NCI-H82 treated with DMSO at 0.1 percent for 48 hours (cell line): ENCODE results near the gene SATB1.

Experiments
- DNase-seq: peaks from one replicate; lab custom pipeline; 2025; ENCODE audit not compliant: unreplicated experiment; lab: John Stamatoyannopoulos, UW

Gene SATB1

DNA sequence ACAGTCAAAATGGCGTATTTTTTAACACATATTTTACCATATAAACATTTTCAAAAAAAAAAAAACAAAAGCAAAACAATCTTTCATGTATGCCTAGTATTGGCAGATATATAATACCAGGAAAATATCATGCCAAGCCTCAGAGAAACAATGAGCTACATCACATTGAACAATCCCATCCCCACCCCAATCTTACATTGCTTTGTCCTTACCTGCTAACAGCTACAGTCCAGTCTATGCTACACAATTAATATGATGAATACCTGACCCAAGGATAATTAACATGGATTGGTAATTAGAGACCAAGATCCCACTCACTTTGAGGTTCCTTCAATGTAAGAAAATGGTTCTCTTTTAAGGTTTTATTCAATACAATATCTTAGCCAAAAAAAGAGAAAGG is 7.6 kb upstream of the SATB1 start:
- no peak for DNase-seq

- no peak for DNase-seq
These were observed 6.1 kb upstream of the SATB1 start for GRCh38 chr3:18431266-18431665.

DNA sequence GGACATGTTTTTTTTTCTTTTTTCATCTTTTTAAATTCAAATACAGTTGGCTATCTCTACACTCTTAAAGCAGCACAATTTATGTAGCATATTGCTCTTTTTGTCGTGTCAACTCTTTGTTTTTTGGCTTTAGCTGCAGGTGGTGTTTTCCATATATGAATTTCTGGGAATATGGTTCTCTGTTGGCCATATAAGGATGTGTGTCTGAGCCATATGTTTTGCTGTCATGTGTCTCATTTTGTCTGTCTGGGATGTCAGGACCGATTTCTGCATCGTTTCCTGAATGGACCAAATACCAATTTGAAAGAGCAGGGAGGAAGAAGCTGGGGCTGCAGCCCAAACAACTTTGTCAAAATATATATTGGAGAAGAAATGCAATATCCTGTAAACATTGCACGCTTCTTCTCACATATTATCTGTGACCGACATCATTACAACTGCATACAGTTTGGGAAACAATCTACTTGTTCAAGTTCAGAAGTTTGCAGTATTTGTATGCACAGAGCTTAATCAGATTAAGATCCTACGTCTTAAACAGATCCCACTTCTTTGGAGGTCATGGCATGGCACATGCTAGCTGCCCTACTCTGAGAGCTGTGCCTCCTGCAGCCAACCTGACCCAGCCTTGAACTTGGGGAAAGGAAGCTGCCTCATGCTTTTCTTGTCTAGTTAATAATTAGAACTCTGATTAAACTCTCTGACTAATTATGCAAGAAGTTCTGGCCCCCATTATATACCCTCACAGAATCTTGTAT is 4.0 kb upstream of the SATB1 start:
- DNase-seq, result no peak

- DNase-seq, result peak; percentile 58
These were observed 2.9 kb upstream of the SATB1 start for GRCh38 chr3:18428036-18428435.

GRCh38 chr3:18426597-18427193 is 1.6 kb upstream of the SATB1 start:
- DNase-seq, result no peak

- peak; percentile 54 for DNase-seq
These were observed 610 bp upstream of the SATB1 start for GRCh38 chr3:18425641-18426257.

- DNase-seq, result no peak
These were observed 868 bp downstream of the SATB1 start for GRCh38 chr3:18424213-18424728.

GRCh38 chr3:18423401-18424212 is 1.5 kb downstream of the SATB1 start:
- peak; percentile 38 for DNase-seq

DNA sequence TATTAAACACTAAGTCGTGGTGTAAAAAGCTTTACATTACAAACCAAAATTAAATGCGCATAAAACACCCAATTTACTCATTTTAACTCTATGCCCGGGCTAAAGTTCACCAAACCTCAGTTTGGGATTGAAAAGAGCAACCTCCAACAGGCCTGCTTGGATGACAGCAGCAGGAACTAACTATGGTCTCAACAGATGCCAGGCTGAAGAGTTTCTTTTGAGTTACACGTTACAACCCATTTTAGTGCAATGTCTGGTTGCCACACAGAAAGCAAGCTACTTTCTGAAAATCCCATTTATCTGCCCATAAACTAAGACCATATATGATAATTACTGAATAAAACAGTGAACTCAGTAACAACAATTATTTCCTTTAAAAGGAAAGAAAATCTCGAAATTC is 2.2 kb downstream of the SATB1 start:
- DNase-seq, result no peak

GRCh38 chr3:18420555-18420954 is 4.6 kb downstream of the SATB1 start:
- DNase-seq, result no peak

DNA sequence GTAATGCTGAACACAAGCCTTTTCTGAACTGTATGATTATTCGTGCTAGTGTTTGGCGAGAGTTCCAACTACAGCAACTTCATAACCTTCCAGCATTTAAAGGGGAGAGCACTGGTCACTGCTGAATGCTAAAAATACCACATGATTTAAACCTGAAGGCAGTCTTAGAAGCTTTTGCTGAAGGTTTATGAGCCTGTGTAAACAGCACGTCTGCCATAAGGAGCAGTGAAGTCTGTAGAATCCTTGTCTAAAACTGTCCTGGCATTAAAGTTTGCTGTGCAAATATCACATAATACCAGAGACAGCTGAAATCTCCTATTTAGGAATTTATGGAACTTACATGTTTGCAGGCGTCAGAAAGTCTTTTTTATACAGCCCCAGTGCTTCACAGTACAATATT is 5.9 kb downstream of the SATB1 start:
- DNase-seq, result no peak

GRCh38 chr3:18417904-18418572 is 7.1 kb downstream of the SATB1 start:
- no peak for DNase-seq

GRCh38 chr3:18416332-18416731 is 8.8 kb downstream of the SATB1 start:
- no peak for DNase-seq

DNA sequence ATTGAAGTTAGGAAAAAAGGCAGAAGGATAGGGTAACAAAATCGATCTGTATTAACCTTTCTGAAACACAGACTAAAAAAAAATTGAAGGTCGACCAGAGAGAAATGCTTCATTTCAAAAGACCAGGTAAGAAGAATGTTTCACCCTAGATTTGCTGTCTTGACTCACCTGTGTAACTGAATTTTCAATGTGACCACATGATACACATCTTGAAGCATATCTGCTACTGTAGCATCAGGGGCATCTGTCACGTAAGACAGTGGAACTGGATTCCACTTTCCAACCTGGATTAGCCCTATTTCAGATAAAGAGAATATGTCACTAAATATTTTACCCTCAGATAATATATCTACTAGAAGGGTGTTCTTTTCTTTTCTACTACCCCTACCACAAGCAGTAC is 9.3 kb downstream of the SATB1 start:
- DNase-seq, result no peak

- DNase-seq, result no peak
These were observed 10.0 kb downstream of the SATB1 start for GRCh38 chr3:18415167-18415566.

GRCh38 chr3:18412684-18413083 is 12.5 kb downstream of the SATB1 start:
- DNase-seq, result no peak

DNA sequence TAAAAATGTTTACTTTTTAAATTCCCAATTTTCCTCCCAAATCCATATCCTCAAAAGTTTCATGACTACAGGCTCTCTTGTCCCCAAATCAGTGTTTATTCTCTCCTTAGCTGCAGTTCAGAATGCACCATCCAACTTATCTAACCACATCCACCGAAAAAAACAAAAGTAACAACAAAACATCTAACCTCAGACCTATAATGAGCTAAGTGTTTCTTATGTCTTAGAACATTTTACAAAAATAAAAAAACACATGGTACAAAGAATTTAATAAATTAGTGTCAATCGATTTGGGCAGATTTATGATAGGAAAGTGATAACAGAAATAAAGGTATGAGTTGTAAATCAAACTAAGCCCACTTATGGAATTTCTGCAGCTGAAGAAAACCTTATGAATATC is 13.6 kb downstream of the SATB1 start:
- DNase-seq, result no peak

DNA sequence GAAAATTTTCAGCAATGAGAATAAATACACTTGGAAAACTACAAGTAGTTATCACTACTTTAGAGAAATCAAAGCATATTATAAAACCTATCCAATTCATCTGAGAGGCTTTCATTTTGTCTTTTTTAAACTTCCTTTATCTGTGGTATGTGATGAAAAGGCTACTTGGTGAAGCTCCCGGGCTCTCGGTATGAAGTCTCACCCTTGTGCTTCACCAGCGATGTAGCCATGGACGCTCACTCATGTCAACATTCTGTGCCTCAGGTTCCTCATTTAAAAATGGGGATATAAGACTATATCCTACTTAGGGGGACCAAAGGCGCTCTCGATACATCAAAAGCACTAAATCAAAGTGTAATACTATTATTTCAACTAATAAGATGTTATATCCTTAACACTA is 14.9 kb downstream of the SATB1 start:
- DNase-seq, result no peak

DNA sequence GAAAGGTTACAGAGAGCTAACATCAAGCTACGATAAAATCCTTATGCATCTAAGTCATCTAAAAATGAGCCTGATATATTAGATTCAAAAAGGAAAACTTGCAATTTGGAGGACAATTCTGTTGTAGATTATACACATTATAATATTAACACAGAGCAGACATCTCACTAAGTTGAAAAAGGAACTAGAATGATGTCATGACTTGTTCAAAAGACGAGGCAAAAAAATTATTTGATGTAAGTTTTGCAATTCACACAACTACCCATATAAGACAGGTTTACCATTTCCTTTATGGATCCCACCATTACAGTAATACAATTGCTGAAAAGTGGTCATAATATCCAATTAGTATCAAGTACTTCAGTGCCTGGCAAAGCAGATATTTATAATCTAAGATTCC is 15.9 kb downstream of the SATB1 start:
- DNase-seq, result no peak

DNA sequence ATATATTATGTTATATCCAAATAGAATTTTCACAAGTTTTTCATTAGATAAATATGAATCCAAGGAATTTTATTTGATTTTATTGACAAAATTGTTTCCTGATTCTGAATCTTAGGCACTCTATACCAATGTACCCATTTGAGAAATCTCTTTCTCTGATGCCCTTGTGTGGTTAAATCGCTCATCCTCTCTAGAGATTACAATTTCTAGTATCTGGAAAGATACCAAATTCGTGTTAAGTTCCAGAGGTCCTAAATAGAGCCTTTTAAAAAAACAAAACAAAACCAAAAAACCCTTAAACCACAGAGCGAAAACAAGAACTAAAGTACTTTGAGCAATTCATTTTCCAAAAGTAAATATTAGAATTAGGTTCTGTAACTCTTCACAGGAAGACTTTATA is 20.0 kb downstream of the SATB1 start:
- DNase-seq, result no peak

DNA sequence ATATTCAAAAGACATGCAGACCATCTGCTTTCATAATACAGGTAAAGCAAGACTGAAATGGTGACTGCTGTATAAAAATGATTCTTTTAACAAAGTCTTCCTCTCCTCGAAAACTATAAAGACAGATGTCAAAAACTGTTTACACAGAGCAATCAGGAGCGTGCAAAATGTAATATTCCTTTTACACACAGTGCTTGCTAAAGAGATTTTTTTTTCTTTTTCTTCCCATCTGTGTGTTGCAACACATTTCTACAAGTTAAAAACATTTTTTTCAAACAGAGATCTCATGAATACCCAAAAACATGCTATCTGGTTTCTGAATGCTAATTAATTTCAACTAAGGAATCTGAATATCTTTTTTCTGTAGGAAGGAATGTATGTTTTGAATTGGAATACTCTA is 22.1 kb downstream of the SATB1 start:
- DNase-seq, result no peak
